K562 (cell line): ENCODE results near the gene MRPL22. TPM values are rescaled to one million over a fixed set of nuclear protein-coding genes. Genes with fewer than 3 reads are reported as not detected.

Experiments used
- ATAC-seq: fragments of 200-7000 bp; cut with Tn5 transposase; 3 replicates; pipeline ENCODE4 v1.9.1; 2020; ENCODE audit warnings: moderate library complexity
- BruUV-seq: library from RNA; stranded (reverse); fragments of 400-500 nt; replicated peaks from 2 replicates; lab custom pipeline; 2021; lab: Mats Ljungman, UMichigan
- CTCF ChIA-PET: fragments of 300-600 bp; formaldehyde crosslinking; extraction: SDS; loops from one replicate; lab custom pipeline; 2021; ENCODE audit warnings: low intra/inter-chr PET ratio; lab: Yijun Ruan, JAX
- POLR2A ChIA-PET: fragments of 300-600, 350-650 bp; sonication (Branson Sonifier 250); formaldehyde crosslinking; extraction: SDS; loops from one replicate; lab custom pipeline; 2021; ENCODE audit warnings: antibody characterized with exemption, inconsistent platforms; lab: Yijun Ruan, JAX
- DNase-seq, 4 experiments: peaks; one replicate each; pipeline versions ENCODE4 v3.0.0 to v3.0.0-alpha.2; 2011 to 2018; ENCODE audit warnings: low spot score in 3 of 4, mixed read lengths in 3 of 4; ENCODE audit errors: extremely low read depth in 1 of 4
- FAIRE-seq: peaks from 2 replicates; lab custom pipeline; 2011; peaks lifted over from hg19 to GRCh38; lab: Jason Lieb, UNC
- H2AFZ ChIP-seq: 2 replicates; pipeline ENCODE4 v1.6.0; 2011; ENCODE audit warnings: low read depth, low read length, control low read depth, inconsistent platforms
- H3K27ac ChIP-seq: fragments of 200-600 bp; 3 replicates; pipeline ENCODE4 v1.8.0; 2011; ENCODE audit warnings: low read depth, mild to moderate bottlenecking, control low read depth, inconsistent platforms, low read length, moderate library complexity, mixed read lengths; ENCODE audit errors: extremely low read depth
- H3K27me3 ChIP-seq, 2 experiments: fragments of 300-600 bp in 1 of 2; 2 replicates in 1 of 2; 3 replicates in 1 of 2; pipeline versions ENCODE4 v1.6.0 to v1.8.0; 2011; ENCODE audit warnings: inconsistent platforms in 2 of 2, low read length in 2 of 2, mild to moderate bottlenecking in 1 of 2, mixed read lengths in 1 of 2, moderate library complexity in 1 of 2; ENCODE audit not compliant: control insufficient read depth in 2 of 2, insufficient read depth in 2 of 2
- H3K36me3 ChIP-seq: fragments of 300-600 bp; 3 replicates; pipeline ENCODE4 v1.8.0; 2011; ENCODE audit warnings: mild to moderate bottlenecking, low read length, inconsistent platforms; ENCODE audit not compliant: control insufficient read depth, insufficient read depth
- H3K4me1 ChIP-seq, 2 experiments: fragments of 200-600 bp in 1 of 2; replicated peaks in 1 of 2; 2 replicates in 1 of 2; 3 replicates in 1 of 2; pipeline versions ENCODE4 v1.5.1 to v1.8.0; 2011; ENCODE audit warnings: inconsistent platforms in 2 of 2, low read length in 2 of 2, mild to moderate bottlenecking in 1 of 2, mixed read lengths in 1 of 2, moderate library complexity in 1 of 2; ENCODE audit not compliant: control insufficient read depth in 2 of 2, insufficient read depth in 2 of 2
- H3K4me2 ChIP-seq: 2 replicates; pipeline ENCODE4 v1.6.1; 2011; ENCODE audit warnings: low read length, control low read depth, inconsistent platforms, mixed read lengths; ENCODE audit not compliant: insufficient read depth
- H3K4me3 ChIP-seq: fragments of 200-600 bp; sonication (generic), shearing (Covaris generic); 2 replicates; pipeline ENCODE4 v1.5.1; 2016; ENCODE audit warnings: control low read depth, inconsistent platforms
- H3K79me2 ChIP-seq: fragments of 200-600 bp; 3 replicates; pipeline ENCODE4 v1.8.0; 2011; ENCODE audit warnings: low read length, inconsistent platforms; ENCODE audit not compliant: control insufficient read depth, insufficient read depth
- H3K9ac ChIP-seq, 2 experiments: 2 replicates each; pipeline versions ENCODE4 v1.6.0 to v1.6.1; 2011; ENCODE audit warnings: low read depth in 2 of 2, low read length in 2 of 2, control low read depth in 1 of 2, inconsistent platforms in 1 of 2, mild to moderate bottlenecking in 1 of 2, mixed read lengths in 1 of 2; ENCODE audit not compliant: insufficient read depth in 1 of 2
- H3K9me1 ChIP-seq: one replicate; pipeline ENCODE4 v1.6.0; 2011; ENCODE audit warnings: inconsistent platforms, mild to moderate bottlenecking, low read length, moderate library complexity; ENCODE audit not compliant: control insufficient read depth, insufficient read depth
- H3K9me3 ChIP-seq: replicated peaks from 2 replicates; pipeline ENCODE4 v1.5.1; 2011; ENCODE audit warnings: low read depth, low read length, inconsistent platforms; ENCODE audit not compliant: control insufficient read depth, insufficient read depth
- H4K20me1 ChIP-seq: replicated peaks from 2 replicates; pipeline ENCODE4 v1.6.1; 2011; ENCODE audit warnings: low read length, inconsistent platforms, mixed read lengths; ENCODE audit not compliant: control insufficient read depth, insufficient read depth
- FOXJ3 ChIP-seq: sonication (generic); formaldehyde crosslinking; IDR thresholded peaks from 2 replicates; pipeline ENCODE4 v1.4.0; 2020; ENCODE audit warnings: mild to moderate bottlenecking, missing genetic modification reagents
- KHSRP ChIP-seq: fragments of 450-650 bp; IDR thresholded peaks from 2 replicates; pipeline ENCODE4 v1.6.1; 2017
- MCM3 ChIP-seq: fragments of 450-650 bp; IDR thresholded peaks from 2 replicates; pipeline ENCODE4 v1.6.1; 2016
- NELFE ChIP-seq: IDR thresholded peaks from 2 replicates; pipeline ENCODE4 v1.6.1; 2011; ENCODE audit warnings: mild to moderate bottlenecking; ENCODE audit not compliant: insufficient read depth, insufficient read length
- NEUROD1 ChIP-seq: fragments of 150-350 bp; IDR thresholded peaks from 2 replicates; pipeline ENCODE4 v1.6.1; 2014; ENCODE audit warnings: borderline replicate concordance, low read length, low read depth; ENCODE audit not compliant: partially characterized antibody
- NR4A1 ChIP-seq, 2 experiments: fragments of 250-450 bp in 1 of 2; fragments of 450-650 bp in 1 of 2; sonication (Bioruptor Pico) in 1 of 2; IDR thresholded peaks; 2 replicates each; pipeline versions ENCODE4 v1.4.0 to v1.6.1; 2016 to 2020; ENCODE audit warnings: mild to moderate bottlenecking in 2 of 2, missing compliant biosample characterization in 1 of 2, missing genetic modification characterization in 1 of 2, moderate library complexity in 1 of 2
- POU5F1 ChIP-seq: fragments of 150-350 bp; IDR thresholded peaks from 2 replicates; pipeline ENCODE4 v1.6.1; 2014; ENCODE audit warnings: borderline replicate concordance, low read length, low read depth, mild to moderate bottlenecking; ENCODE audit not compliant: partially characterized antibody
- SMARCE1 ChIP-seq: fragments of 450-650 bp; IDR thresholded peaks from 2 replicates; pipeline ENCODE4 v1.7.1; 2016; ENCODE audit warnings: mild to moderate bottlenecking
- ZNF23 ChIP-seq: fragments of 250-450 bp; sonication (Bioruptor Pico); IDR thresholded peaks from 2 replicates; pipeline ENCODE4 v1.4.0; 2020; ENCODE audit warnings: mild to moderate bottlenecking
- WGBS: fragments of 100-300 bp; shearing (Covaris generic); methylation state at CpG from one replicate; pipeline ENCODE4 v1.1.6; 2016; ENCODE audit warnings: low coverage, mixed read lengths; ENCODE audit not compliant: insufficient coverage; ENCODE audit errors: missing lambda C conversion rate; 5-methylcytosine and 5-hydroxymethylcytosine counted together
- in situ Hi-C: fragments of 300-500 bp; cut with MboI; formaldehyde crosslinking; loops from 4 replicates; pipeline ENCODE4 v1.15.0; 2018; ENCODE audit warnings: inconsistent platforms, mixed read lengths
- intact Hi-C: fragments of 100-400 bp; cut with micrococcal nuclease; formaldehyde crosslinking; loops from 2 replicates; pipeline ENCODE4 v1.14.2; 2022
- polyA plus RNA-seq, 8 experiments: library from polyadenylated mRNA; depleted of rRNA in 4 of 8; stranded (reverse) in 5 of 8; unstranded in 3 of 8; fragments of >200 nt; fragmentation: Nextera tagmentation in 2 of 8; fragmentation: Illumina TruSeq in 1 of 8; extraction: Ambion mirVana in 2 of 8; extraction: Trizol in 1 of 8; gene quantifications; 2 replicates each; pipeline versions ENCODE4 v1.2.1 to v1.2.3, GENCODE V29; 2011 to 2014; ENCODE audit warnings: inconsistent platforms in 1 of 8, missing spikeins in 1 of 8
- total RNA-seq, 7 experiments: library from RNA; depleted of rRNA in 6 of 7; stranded (reverse); fragments of >200 nt in 6 of 7; fragmentation: Illumina TruSeq in 2 of 7; extraction: Trizol in 2 of 7; gene quantifications; 2 replicates each; pipeline versions ENCODE4 v1.2.1 to v1.2.3, GENCODE V29; 2011 to 2021; ENCODE audit warnings: low replicate concordance in 1 of 7

Gene MRPL22
- total and polyA plus RNA-seq, 9 of the 15 experiments (the other 6 are each of a cell fraction or from before 2014, with no cell fraction given), result 41.1 to 424 (median 102) TPM

- Histone ChIP-seq H2AFZ (no peak overlapping the region), H4K20me1 (no peaks in the 10 kb centered on the region), H3K36me3 (peaks cover 59% of the 10 kb centered on the region), H3K27me3 (no peaks in the 10 kb centered on the region), H3K9ac (no peak overlapping the region), H3K27ac (no peak overlapping the region), H3K9me1 (peaks cover 3% of the 10 kb centered on the region), H3K4me1 (peaks cover 0 to 7% of the 10 kb centered on the region in 2 experiments; a peak in 3 of 5 replicates), H3K4me2 (no peak overlapping the region), H3K4me3 (no peak overlapping the region), H3K9me3 (no peaks in the 10 kb centered on the region), H3K79me2 (no peaks in the 10 kb centered on the region)
- TF ChIP-seq SMARCE1, result no peak
- TF ChIP-seq FOXJ3 (CRISPR knock-in tag), result no peak
- TF ChIP-seq NELFE, result no peak
- no peak for TF ChIP-seq KHSRP
- TF ChIP-seq NR4A1 (CRISPR knock-in tag; IDR thresholded peaks at IDR 0.05), result no peak
- no peak for TF ChIP-seq NR4A1 (tag; IDR thresholded peaks at IDR 0.05)
- no peak for TF ChIP-seq POU5F1
- no peak for TF ChIP-seq MCM3
- no peak for TF ChIP-seq NEUROD1
- TF ChIP-seq ZNF23, result no peak
- WGBS, result 79% methylated on average over 7 of the region's 7 CpGs
- ATAC-seq, result no peak
- POLR2A ChIA-PET, result interaction anchor here (0.7 kb wide), 1 partner anchor 13 kb away, joined by 3 read pairs; no protein-coding TSS in a partner anchor
- no TSS peak for BruUV-seq
- DNase-seq, result no peak
- intact Hi-C loops, result no loop called here
- FAIRE-seq, result no peak
- in situ Hi-C loops, result no loop called here
- CTCF ChIA-PET, result no interaction called here
Observed at GRCh38 chr5:154966081-154966841, 25.4 kb downstream of the MRPL22 start.
